Measurements from ENCODE around the gene TSPAN31.

The TSPAN31 gene

DNA sequence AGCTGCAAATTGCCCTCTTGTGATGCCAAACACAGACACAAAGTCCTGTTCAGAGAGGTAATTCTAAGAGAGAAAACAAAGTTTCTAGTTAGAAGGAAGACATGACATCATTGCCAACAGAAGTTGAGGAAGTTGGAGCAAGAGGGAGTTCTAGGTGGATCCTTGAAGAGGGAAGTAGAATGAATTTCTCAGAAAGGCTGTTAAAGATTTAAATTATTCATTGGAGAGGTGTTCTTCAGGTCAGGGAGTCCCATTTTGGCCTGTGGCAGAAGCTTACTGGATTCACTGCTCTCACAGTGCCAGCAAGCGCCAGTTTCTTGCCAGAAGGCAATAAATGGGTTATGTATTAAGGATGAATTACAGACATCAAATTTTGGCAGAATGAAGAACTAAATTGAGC lies 53.1 kb downstream of the TSPAN31 start:
- DNase-seq = no peak
